K562 (cell line): Measurements from ENCODE around the gene LGR6.

Experiments used
- ADNP ChIP-seq: fragments of 200-800 bp; sonication (Bioruptor generic); IDR thresholded peaks from 2 replicates; pipeline ENCODE4 v1.6.1; 2016; ENCODE audit warnings: missing genetic modification characterization, missing compliant biosample characterization
- PHF8 ChIP-seq: fragments of 200-600 bp; sonication (generic); IDR thresholded peaks from 2 replicates; pipeline ENCODE4 v1.6.1; 2012; ENCODE audit warnings: mixed run types, mild to moderate bottlenecking, inconsistent platforms, low read length, moderate library complexity, borderline replicate concordance
- POLR2A ChIP-seq: fragments of 450-650 bp; conservative IDR thresholded peaks from 2 replicates; pipeline ENCODE4 v1.6.1; 2016
- POLR2AphosphoS5 ChIP-seq: IDR thresholded peaks from 2 replicates; pipeline ENCODE4 v1.6.1; 2011; ENCODE audit warnings: mild to moderate bottlenecking, low read depth, low read length, moderate library complexity; ENCODE audit not compliant: control insufficient read depth, insufficient read depth
- USF2 ChIP-seq: sonication (generic); formaldehyde crosslinking; IDR thresholded peaks from 2 replicates; pipeline ENCODE4 v1.5.0; 2020; ENCODE audit warnings: missing genetic modification reagents
- ZNF79 ChIP-seq: fragments of 250-450 bp; sonication (Bioruptor Pico); IDR thresholded peaks from 2 replicates; pipeline ENCODE4 v1.4.0; 2020; ENCODE audit warnings: low read depth, mild to moderate bottlenecking, moderate library complexity
- TF ChIP-seq, protein P1 (sequence below), 3 experiments: IDR thresholded peaks in 2 of 3; conservative IDR thresholded peaks in 1 of 3; 2 replicates each; pipeline ENCODE4 v1.5.1; 2011 to 2012; ENCODE audit warnings: low read length in 3 of 3, mild to moderate bottlenecking in 3 of 3, control low read depth in 2 of 3, improper control_type of control experiment in 1 of 3, inconsistent platforms in 1 of 3, low read depth in 1 of 3, mixed read lengths in 1 of 3, moderate library complexity in 1 of 3; ENCODE audit not compliant: insufficient read depth in 2 of 3
- TF ChIP-seq, protein P2 (sequence below): fragments of 250-450 bp; sonication (Bioruptor Pico); IDR thresholded peaks from 2 replicates; pipeline ENCODE4 v1.5.0; 2020; ENCODE audit warnings: mild to moderate bottlenecking, borderline replicate concordance
- TF ChIP-seq, protein P3 (sequence below): fragments of 250-450 bp; sonication (Bioruptor Pico); IDR thresholded peaks from 2 replicates; pipeline ENCODE4 v1.8.0; 2021; ENCODE audit warnings: mild to moderate bottlenecking, moderate library complexity
- TF ChIP-seq, protein P4 (sequence below): IDR thresholded peaks from 2 replicates; pipeline ENCODE4 v1.6.1; 2012; ENCODE audit warnings: low read depth, low read length, improper control_type of control experiment, borderline replicate concordance

DNA sequence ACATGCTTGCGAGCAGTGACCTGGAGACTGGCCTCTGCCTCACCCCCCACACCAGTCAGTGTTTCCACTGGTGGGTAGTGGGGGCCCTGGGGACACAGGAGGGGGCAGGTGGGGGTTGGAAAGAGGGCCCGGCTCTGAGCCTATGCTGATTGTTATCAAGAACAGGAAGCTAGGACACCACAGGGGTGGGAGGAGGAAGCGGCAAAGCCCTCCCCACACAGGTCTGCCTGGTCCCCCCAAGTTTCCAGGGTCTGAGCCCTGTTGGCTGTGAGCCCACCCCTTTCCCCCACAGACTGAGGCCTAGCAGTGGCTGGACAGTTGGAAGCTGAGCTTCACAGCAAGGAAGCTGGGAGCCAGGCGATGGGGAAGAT is 31.6 kb upstream of the LGR6 start:
- TF ChIP-seq, protein P1, sequence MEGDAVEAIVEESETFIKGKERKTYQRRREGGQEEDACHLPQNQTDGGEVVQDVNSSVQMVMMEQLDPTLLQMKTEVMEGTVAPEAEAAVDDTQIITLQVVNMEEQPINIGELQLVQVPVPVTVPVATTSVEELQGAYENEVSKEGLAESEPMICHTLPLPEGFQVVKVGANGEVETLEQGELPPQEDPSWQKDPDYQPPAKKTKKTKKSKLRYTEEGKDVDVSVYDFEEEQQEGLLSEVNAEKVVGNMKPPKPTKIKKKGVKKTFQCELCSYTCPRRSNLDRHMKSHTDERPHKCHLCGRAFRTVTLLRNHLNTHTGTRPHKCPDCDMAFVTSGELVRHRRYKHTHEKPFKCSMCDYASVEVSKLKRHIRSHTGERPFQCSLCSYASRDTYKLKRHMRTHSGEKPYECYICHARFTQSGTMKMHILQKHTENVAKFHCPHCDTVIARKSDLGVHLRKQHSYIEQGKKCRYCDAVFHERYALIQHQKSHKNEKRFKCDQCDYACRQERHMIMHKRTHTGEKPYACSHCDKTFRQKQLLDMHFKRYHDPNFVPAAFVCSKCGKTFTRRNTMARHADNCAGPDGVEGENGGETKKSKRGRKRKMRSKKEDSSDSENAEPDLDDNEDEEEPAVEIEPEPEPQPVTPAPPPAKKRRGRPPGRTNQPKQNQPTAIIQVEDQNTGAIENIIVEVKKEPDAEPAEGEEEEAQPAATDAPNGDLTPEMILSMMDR (IDR thresholded peaks at IDR 0.05 in 2 of 3, conservative IDR thresholded peaks at IDR 0.05 in 1 of 3; ENCODE audit: insufficient read depth in 2 of 3, low read depth in 1 of 3, low read length in 3 of 3), result no peak
- TF ChIP-seq, protein P2, sequence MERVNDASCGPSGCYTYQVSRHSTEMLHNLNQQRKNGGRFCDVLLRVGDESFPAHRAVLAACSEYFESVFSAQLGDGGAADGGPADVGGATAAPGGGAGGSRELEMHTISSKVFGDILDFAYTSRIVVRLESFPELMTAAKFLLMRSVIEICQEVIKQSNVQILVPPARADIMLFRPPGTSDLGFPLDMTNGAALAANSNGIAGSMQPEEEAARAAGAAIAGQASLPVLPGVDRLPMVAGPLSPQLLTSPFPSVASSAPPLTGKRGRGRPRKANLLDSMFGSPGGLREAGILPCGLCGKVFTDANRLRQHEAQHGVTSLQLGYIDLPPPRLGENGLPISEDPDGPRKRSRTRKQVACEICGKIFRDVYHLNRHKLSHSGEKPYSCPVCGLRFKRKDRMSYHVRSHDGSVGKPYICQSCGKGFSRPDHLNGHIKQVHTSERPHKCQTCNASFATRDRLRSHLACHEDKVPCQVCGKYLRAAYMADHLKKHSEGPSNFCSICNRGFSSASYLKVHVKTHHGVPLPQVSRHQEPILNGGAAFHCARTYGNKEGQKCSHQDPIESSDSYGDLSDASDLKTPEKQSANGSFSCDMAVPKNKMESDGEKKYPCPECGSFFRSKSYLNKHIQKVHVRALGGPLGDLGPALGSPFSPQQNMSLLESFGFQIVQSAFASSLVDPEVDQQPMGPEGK (CRISPR knock-in tag), result no peak
- TF ChIP-seq, protein P3, sequence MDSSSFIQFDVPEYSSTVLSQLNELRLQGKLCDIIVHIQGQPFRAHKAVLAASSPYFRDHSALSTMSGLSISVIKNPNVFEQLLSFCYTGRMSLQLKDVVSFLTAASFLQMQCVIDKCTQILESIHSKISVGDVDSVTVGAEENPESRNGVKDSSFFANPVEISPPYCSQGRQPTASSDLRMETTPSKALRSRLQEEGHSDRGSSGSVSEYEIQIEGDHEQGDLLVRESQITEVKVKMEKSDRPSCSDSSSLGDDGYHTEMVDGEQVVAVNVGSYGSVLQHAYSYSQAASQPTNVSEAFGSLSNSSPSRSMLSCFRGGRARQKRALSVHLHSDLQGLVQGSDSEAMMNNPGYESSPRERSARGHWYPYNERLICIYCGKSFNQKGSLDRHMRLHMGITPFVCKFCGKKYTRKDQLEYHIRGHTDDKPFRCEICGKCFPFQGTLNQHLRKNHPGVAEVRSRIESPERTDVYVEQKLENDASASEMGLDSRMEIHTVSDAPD (CRISPR knock-in tag), result no peak
- TF ChIP-seq ZNF79 (no peak), USF2 (CRISPR knock-in tag) (no peak), ADNP (tag) (no peak), POLR2AphosphoS5 (peak; percentile 33; the same call in 1 of the 2 replicates), PHF8 (peak; percentile 28; the same call in 1 of the 2 replicates), POLR2A (no peak)
- TF ChIP-seq, protein P4, sequence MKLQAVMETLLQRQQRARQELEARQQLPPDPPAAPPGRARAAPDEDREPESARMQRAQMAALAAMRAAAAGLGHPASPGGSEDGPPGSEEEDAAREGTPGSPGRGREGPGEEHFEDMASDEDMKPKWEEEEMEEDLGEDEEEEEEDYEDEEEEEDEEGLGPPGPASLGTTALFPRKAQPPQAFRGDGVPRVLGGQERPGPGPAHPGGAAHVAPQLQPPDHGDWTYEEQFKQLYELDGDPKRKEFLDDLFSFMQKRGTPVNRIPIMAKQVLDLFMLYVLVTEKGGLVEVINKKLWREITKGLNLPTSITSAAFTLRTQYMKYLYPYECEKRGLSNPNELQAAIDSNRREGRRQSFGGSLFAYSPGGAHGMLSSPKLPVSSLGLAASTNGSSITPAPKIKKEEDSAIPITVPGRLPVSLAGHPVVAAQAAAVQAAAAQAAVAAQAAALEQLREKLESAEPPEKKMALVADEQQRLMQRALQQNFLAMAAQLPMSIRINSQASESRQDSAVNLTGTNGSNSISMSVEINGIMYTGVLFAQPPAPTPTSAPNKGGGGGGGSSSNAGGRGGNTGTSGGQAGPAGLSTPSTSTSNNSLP, result no peak
